Skeletal muscle satellite cell (primary cell): ENCODE results near the gene TAS1R3.
A peak's percentile ranks its signal among the peaks of the same experiment; 100 is the strongest.
"Not testable (repeated sequence)": the region's sequence is repeated elsewhere in the genome, so short reads cannot be mapped to it uniquely, and the experiment has no call there.

Experiments
- H3K27me3 ChIP-seq: 2 replicates; pipeline ENCODE4 v1.7.0; 2013; ENCODE audit warnings: low read length; ENCODE audit not compliant: control insufficient read depth, insufficient read depth
- H3K36me3 ChIP-seq: 2 replicates; pipeline ENCODE4 v1.7.0; 2013; ENCODE audit warnings: mild to moderate bottlenecking, control low read depth, low read length; ENCODE audit not compliant: insufficient read depth
- H3K4me1 ChIP-seq: 2 replicates; pipeline ENCODE4 v1.7.0; 2013; ENCODE audit warnings: low read length; ENCODE audit not compliant: control insufficient read depth, insufficient read depth
- H3K4me2 ChIP-seq: 2 replicates; pipeline ENCODE4 v1.7.0; 2013; ENCODE audit warnings: mild to moderate bottlenecking, low read length
- H3K4me3 ChIP-seq: 2 replicates; pipeline ENCODE4 v1.7.0; 2013; ENCODE audit warnings: low read length
- H3K9ac ChIP-seq: 2 replicates; pipeline ENCODE4 v1.7.0; 2013; ENCODE audit warnings: mild to moderate bottlenecking, low read depth, low read length, moderate library complexity
- H3K9me3 ChIP-seq: replicated peaks from 2 replicates; pipeline ENCODE4 v1.7.0; 2013; ENCODE audit warnings: mild to moderate bottlenecking, control low read depth, low read length

TAS1R3 gene

DNA sequence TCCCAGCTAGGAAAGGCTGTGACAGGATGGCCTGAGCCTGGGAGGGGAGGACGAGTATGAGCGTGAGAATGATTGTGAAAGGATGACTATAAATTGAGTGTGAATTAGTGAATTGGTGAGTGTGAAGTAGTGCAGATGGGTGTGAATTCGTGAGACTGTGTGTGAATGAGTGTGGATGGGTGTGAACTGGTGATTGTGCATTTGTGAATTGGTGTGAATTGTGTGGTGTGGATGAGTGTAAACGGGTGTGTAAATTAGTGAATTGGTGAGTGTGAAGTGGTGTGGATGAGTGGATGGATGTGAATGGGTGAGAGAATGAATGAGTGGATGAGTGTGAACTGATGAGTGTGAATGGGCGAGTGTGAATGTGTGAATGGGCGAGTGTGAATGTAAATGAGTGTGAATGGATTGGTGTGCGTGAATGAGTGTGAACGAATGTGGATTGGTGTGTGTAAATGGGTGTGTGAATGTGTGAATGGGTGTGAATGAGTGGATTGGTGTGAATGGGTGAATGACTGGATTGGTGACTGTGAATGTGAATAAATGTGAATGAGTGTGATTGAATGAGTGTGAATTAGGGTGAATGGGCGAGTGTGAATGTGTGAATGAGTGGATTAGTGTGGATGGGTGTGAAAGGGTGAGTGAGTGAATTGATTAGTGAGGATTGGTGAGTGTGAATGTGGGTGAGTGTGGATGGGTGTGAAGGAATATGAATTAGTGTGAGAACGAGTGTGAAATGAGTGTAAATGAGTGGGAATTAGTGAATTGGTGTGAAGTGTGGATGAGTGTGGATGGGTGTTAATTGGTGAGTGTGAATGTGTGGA is 35.0 kb downstream of the TAS1R3 start:
- H3K4me1 ChIP-seq: peaks cover 13% of the 10 kb centered on the region
- H3K27me3 ChIP-seq: no peaks in the 10 kb centered on the region
- no peaks in the 10 kb centered on the region for H3K36me3 ChIP-seq
- H3K9ac ChIP-seq: no peak overlapping the region
- H3K9me3 ChIP-seq: no peaks in the 10 kb centered on the region
- H3K4me2 ChIP-seq: no peak overlapping the region
- no peak overlapping the region for H3K4me3 ChIP-seq

GRCh38 chr1:1366699-1367066 is 35.6 kb downstream of the TAS1R3 start:
- no peak overlapping the region for H3K9ac ChIP-seq
- no peaks in the 10 kb centered on the region for H3K36me3 ChIP-seq
- H3K4me3 ChIP-seq: no peak overlapping the region
- H3K4me1 ChIP-seq: peaks cover 13% of the 10 kb centered on the region
- no peaks in the 10 kb centered on the region for H3K27me3 ChIP-seq
- no peak overlapping the region for H3K4me2 ChIP-seq
- H3K9me3 ChIP-seq: no peaks in the 10 kb centered on the region

DNA sequence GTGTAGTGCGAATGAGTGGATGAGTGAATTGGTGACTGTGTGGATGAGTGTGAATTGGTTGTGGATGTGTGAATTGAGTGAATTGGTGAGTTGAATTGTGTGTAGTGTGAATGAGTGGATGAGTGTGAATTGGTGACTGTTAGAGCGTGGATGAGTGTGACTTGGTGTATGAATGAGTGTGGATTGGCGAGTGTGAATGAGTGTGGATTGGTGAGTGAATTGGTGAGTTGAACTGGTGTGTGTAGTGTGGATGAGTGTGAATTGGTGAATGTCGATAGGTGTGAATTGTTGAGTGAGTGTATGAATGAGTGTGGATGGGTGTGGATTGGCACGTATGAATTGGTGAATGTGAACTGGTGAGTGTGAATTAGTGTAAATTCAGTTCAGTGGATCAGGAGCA is 36.2 kb downstream of the TAS1R3 start:
- no peaks in the 10 kb centered on the region for H3K27me3 ChIP-seq
- H3K9ac ChIP-seq: no peak overlapping the region
- no peak overlapping the region for H3K4me3 ChIP-seq
- no peaks in the 10 kb centered on the region for H3K36me3 ChIP-seq
- peaks cover 13% of the 10 kb centered on the region for H3K4me1 ChIP-seq
- no peak overlapping the region for H3K4me2 ChIP-seq
- no peaks in the 10 kb centered on the region for H3K9me3 ChIP-seq

DNA sequence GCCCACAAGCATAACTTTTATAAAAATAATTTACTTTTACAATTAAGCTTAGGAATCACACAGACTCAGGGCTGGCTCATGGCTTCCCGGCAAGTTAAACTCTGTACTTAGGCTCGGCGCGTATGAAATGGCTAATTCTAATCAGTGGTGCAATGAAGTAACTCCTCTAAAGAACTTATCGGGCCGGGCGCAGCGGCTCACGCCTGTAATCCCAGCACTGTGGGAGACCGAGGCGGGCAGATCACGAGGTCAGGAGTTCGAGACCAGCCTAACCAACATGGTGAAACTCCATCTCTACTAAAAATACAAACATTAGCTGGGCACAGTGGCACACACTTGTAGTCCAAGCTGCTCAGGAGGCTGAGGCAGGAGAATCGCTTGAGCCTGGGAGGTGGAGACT is 39.0 kb downstream of the TAS1R3 start:
- not testable (repeated sequence) for H3K9ac ChIP-seq
- peaks cover 24% of the 10 kb centered on the region for H3K4me1 ChIP-seq

GRCh38 chr1:1370771-1371300 is 39.8 kb downstream of the TAS1R3 start:
- H3K4me2 ChIP-seq: no peak overlapping the region
- H3K36me3 ChIP-seq: peaks cover 10% of the 10 kb centered on the region
- no peaks in the 10 kb centered on the region for H3K27me3 ChIP-seq
- H3K9ac ChIP-seq: no peak overlapping the region
- no peak overlapping the region for H3K4me3 ChIP-seq
- peaks cover 24% of the 10 kb centered on the region for H3K4me1 ChIP-seq
- no peaks in the 10 kb centered on the region for H3K9me3 ChIP-seq

More for the DNA sequence above, 39.0 kb downstream of the TAS1R3 start:
- not testable (repeated sequence) for H3K9me3 ChIP-seq, H3K36me3 ChIP-seq, H3K27me3 ChIP-seq, H3K4me3 ChIP-seq, H3K4me2 ChIP-seq

DNA sequence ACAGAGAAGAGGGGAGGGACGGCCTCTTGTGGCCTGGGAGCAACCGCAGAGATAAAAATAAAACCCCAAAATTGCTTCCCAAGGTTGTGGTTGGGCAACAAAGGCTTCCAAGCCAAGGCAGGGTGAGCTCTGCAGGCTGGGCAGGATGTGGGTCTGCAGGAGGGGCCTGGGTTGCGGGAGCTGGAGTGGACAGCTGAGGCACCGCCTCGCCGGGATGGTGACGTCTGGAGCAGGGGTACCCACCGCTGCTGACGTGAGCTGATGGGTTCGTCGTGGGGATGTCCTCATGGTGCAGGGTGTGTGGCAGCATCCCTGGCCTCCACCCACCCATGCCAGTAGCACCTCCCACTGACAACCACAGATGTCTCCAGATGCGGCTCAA is 40.3 kb downstream of the TAS1R3 start:
- peak overlapping the region; percentile 64 for H3K4me2 ChIP-seq
- H3K4me3 ChIP-seq: no peak overlapping the region
- H3K4me1 ChIP-seq: peaks cover 28% of the 10 kb centered on the region
- no peak overlapping the region for H3K9ac ChIP-seq
- H3K27me3 ChIP-seq: no peaks in the 10 kb centered on the region
- H3K9me3 ChIP-seq: no peaks in the 10 kb centered on the region
- peaks cover 14% of the 10 kb centered on the region for H3K36me3 ChIP-seq

DNA sequence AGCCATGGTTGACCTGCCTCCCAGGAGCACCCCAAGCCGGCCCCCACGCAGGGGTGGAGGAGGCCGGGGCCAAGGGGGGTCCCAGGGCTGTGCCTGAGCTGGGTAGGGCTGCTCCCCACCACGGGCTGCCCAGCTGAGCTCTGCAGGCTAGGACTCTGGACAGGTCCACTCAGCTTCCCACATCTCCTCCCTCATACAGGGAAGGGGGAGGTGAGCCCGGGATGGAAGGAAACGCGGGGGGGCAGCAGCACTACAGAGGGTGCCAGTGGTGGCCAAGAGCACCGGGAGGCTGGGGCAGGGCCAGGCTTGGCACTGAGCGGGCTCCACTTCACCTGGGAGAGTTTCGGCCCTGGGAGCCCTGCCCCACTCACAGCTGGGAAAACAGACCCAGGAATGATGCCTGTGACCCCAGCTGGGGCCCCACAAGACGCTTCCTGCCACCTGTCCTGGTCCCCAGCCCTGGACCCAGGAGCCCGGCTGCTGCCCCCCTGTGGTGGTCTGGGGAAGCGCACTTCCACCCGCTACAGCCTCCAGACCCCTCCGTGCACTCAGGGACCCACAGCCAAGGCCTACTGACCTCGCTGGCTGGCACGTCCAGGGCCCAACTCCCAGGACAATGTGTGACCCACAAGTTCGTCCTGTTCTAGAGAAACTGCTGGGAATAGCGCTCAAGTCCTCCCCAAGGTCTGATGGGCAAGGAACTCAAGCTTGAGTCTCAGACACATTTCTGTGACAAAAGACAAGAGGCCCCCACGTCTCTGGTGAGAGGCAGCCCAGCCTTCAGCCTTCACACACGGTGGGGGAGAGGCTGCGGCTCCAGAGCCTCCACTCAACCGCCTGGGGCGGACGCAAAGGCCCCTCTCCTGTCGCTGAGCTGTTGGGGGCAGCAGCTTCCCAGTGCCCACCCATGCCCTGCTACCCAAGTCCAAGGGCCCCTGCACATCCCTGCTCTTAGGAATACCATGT is 40.9 kb downstream of the TAS1R3 start:
- Histone ChIP-seq H3K36me3 (peaks cover 18% of the 10 kb centered on the region), H3K4me3 (peak overlapping the region; percentile 35), H3K9ac (no peak overlapping the region), H3K27me3 (no peaks in the 10 kb centered on the region), H3K9me3 (no peaks in the 10 kb centered on the region), H3K4me1 (peaks cover 28% of the 10 kb centered on the region), H3K4me2 (peak overlapping the region; percentile 64)

DNA sequence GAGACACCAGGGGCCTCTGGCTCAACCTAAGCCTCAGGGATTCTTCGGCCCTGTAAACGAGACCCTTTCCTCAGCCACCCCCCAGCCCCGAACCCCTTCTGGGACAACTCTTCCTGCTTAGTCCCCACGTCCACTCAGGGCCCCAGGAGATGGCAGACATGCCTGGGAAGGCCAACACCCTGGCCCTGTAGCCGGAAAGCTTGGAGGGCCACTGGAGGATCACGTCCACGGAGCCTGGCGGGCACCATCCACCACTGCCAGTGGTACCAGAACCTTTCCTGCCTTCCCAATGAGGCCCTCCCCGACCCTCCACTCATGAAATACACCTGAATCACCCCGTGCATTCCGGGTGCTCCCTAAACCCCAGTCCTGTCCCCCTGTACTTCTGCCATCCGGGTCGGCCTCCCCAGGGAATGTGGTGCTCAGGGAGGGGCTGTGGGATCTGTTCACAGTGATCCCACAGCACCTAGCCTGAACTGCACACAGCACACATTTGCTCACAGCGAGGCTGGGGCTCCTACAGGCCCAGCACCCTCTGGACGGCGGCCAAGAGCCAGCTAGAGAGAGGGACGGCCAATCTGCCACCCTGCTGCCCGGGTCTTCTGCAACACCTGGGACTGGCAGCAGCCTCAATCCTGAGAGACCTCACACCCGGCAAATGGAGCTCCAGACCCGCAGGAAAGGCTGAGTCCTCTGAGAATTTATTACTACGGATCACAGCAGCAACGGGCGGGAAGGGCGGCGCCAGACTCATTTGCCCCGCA is 42.2 kb downstream of the TAS1R3 start:
- Histone ChIP-seq H3K4me2 (peak overlapping the region; percentile 99), H3K4me3 (peak overlapping the region; percentile 94), H3K4me1 (peaks cover 28% of the 10 kb centered on the region), H3K9ac (peak overlapping the region; percentile 99), H3K27me3 (no peaks in the 10 kb centered on the region), H3K9me3 (no peaks in the 10 kb centered on the region), H3K36me3 (peaks cover 18% of the 10 kb centered on the region)

- H3K9ac ChIP-seq: peak overlapping the region; percentile 99
- peak overlapping the region; percentile 99 for H3K4me2 ChIP-seq
- no peaks in the 10 kb centered on the region for H3K9me3 ChIP-seq
- peaks cover 28% of the 10 kb centered on the region for H3K4me1 ChIP-seq
- H3K36me3 ChIP-seq: peaks cover 18% of the 10 kb centered on the region
- H3K27me3 ChIP-seq: no peaks in the 10 kb centered on the region
- peak overlapping the region; percentile 94 for H3K4me3 ChIP-seq
Measured at GRCh38 chr1:1373815-1374588, 42.9 kb downstream of the TAS1R3 start.

DNA sequence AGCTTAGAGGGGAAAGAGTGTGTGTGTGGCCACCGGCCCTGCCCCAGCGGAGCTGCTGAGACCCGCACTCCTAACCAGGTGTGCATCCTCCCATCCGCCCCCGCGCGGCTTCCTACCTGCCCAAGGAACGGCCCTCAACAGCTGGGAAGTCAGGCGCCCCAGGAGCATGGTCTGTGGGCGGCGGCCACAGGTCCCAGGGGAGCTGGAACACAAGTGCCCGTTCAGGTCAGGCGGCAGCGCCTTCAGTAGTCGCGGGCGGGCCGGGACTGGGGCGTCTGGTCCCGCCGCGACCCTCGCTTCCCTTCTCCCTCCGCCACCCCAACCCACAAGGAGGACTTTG is 43.5 kb downstream of the TAS1R3 start:
- Histone ChIP-seq H3K4me1 (peaks cover 28% of the 10 kb centered on the region), H3K9me3 (no peaks in the 10 kb centered on the region), H3K36me3 (peaks cover 18% of the 10 kb centered on the region), H3K4me2 (peak overlapping the region; percentile 99), H3K9ac (peak overlapping the region; percentile 99), H3K4me3 (peak overlapping the region; percentile 94), H3K27me3 (no peaks in the 10 kb centered on the region)
